ENCODE measurements around the gene ATP9B.

GRCh38 chr18:79329786-79330185 is 260.6 kb downstream of the ATP9B start:
- TF ChIP-seq POLR2A (IDR thresholded peaks at IDR 0.05; ENCODE audit: low read length) (no peak), GATA1 (IDR thresholded peaks at IDR 0.05; ENCODE audit: low read depth, low read length) (no peak)
